ENCODE results near the gene TRAPPC1.

DNA sequence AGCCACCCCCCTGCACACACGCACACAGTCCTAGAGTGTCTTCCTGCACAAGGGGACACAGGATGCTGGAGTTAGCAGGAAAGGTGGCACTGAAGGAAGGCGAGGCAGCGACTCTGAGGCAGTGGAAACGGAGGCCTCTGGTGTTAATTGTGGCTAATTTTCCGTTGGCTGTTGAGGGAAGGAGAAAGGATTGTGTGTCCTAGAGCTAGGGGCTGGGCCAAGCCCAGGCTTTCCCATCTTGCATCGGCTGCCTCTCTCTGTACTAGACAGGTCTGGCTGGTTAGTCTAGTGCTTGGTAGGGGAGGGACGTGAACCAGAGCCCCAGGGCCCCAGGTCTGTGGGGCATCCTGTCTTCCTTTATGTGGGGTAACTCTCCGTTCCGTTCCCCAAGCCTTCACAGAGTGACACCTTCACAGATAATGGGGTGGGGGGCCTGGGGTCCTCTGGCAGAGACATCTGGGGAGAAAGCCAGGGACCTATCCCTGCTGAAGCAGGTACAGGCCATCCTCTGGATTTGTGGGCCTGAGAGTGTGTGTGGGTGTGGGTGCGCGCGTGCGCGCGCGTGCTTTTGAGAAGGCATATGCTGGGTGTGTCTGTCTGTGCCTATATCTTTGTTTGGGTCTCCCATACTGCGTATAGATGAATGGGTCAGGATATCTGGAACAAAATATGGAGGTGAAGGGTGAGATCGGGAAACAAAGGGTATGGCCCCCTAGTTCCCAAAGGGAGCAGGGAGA is 43.4 kb downstream of the TRAPPC1 start, which contains the start of gene CHD3:
- TF ChIP-seq CTCF (IDR thresholded peaks at IDR 0.05) (no peak), POLR2A (IDR thresholded peaks at IDR 0.05) (no peak)

Measured in Peyer's patch (tissue), 4 donors.